HCT116 (cell line): ENCODE measurements around the gene MACROH2A1. TPM values are rescaled to one million over a fixed set of nuclear protein-coding genes. Genes with fewer than 3 reads are reported as not detected.

ENCODE experiments used
- ATAC-seq: fragments of 200-7000 bp; cut with Tn5 transposase; 2 replicates; pipeline ENCODE4 v1.9.1; 2020; ENCODE audit warnings: mild to moderate bottlenecking, moderate library complexity
- BruUV-seq: library from RNA; stranded (reverse); fragments of 400-500 nt; replicated peaks from 2 replicates; lab custom pipeline; 2021; lab: Mats Ljungman, UMichigan
- CTCF ChIA-PET: fragments of 300-600 bp; sonication (Branson Sonifier 250); formaldehyde crosslinking; loops from one replicate; lab custom pipeline; 2021; ENCODE audit warnings: antibody characterized with exemption; lab: Charles Lee
- POLR2A ChIA-PET: fragments of 300-600, 350-600 bp; sonication (Branson Sonifier 250); formaldehyde crosslinking; loops from one replicate; lab custom pipeline; 2021; ENCODE audit warnings: antibody characterized with exemption; lab: Charles Lee
- RAD21 ChIA-PET, 2 experiments: fragments of 300-600 bp; sonication (Branson Sonifier 250); formaldehyde crosslinking; loops; one replicate each; lab custom pipeline; 2023; ENCODE audit warnings: low total read pairs in 2 of 2; ENCODE audit not compliant: uncharacterized antibody in 2 of 2, unreplicated experiment in 2 of 2, low non-redundant PET in 1 of 2; lab: Charles Lee
- DNase-seq: peaks from one replicate; pipeline ENCODE4 v3.0.0-alpha.2; 2010; ENCODE audit warnings: low read depth, low spot score
- H2AFZ ChIP-seq: fragments of 200-600 bp; shearing (Covaris generic), sonication (generic); 2 replicates; pipeline ENCODE4 v1.6.1; 2017; ENCODE audit warnings: low read depth, mixed run types, mixed read lengths, antibody characterized with exemption, low read length; ENCODE audit not compliant: poor library complexity, severe bottlenecking
- H3K27ac ChIP-seq: 2 replicates; pipeline ENCODE4 v1.5.1; 2012; ENCODE audit warnings: low read depth, low read length
- H3K27me3 ChIP-seq: fragments of 200-600 bp; sonication (generic); 2 replicates; pipeline ENCODE4 v1.6.1; 2016; ENCODE audit warnings: mixed run types, low read length, mixed read lengths; ENCODE audit not compliant: insufficient read depth
- H3K36me3 ChIP-seq, 2 experiments: fragments of 200-500 bp in 1 of 2; fragments of 200-600 bp in 1 of 2; sonication (Bioruptor generic) in 1 of 2; sonication (generic) in 1 of 2; 2 replicates each; pipeline versions ENCODE4 v1.5.1 to v1.6.1; 2014 to 2016; ENCODE audit warnings: low read length in 2 of 2, inconsistent platforms in 1 of 2, mixed read lengths in 1 of 2, mixed run types in 1 of 2; ENCODE audit not compliant: insufficient read depth in 2 of 2, control insufficient read depth in 1 of 2
- H3K4me1 ChIP-seq, 2 experiments: fragments of 200-600 bp in 1 of 2; sonication (generic) in 1 of 2; 2 replicates each; pipeline versions ENCODE4 v1.5.1 to v1.6.1; 2012 to 2017; ENCODE audit warnings: low read length in 2 of 2, inconsistent platforms in 1 of 2, mild to moderate bottlenecking in 1 of 2, mixed read lengths in 1 of 2, mixed run types in 1 of 2, moderate library complexity in 1 of 2; ENCODE audit not compliant: insufficient read depth in 2 of 2, control insufficient read depth in 1 of 2
- H3K4me2 ChIP-seq: fragments of 200-600 bp; sonication (generic); 2 replicates; pipeline ENCODE4 v1.6.1; 2017; ENCODE audit warnings: mixed run types, low read length, mixed read lengths
- H3K4me3 ChIP-seq, 2 experiments: fragments of 200-600 bp in 1 of 2; sonication (generic) in 1 of 2; replicated peaks in 1 of 2; 2 replicates each; pipeline ENCODE4 v1.5.1; 2011 to 2016; ENCODE audit warnings: low read length in 2 of 2, control low read depth in 1 of 2, low read depth in 1 of 2, mild to moderate bottlenecking in 1 of 2, mixed read lengths in 1 of 2, mixed run types in 1 of 2
- H3K79me2 ChIP-seq: fragments of 200-600 bp; sonication (generic); 2 replicates; pipeline ENCODE4 v1.6.1; 2017; ENCODE audit warnings: mild to moderate bottlenecking, mixed run types, low read length, moderate library complexity, mixed read lengths; ENCODE audit not compliant: insufficient read depth
- H3K9ac ChIP-seq: fragments of 200-600 bp; sonication (generic); 2 replicates; pipeline ENCODE4 v1.6.1; 2016; ENCODE audit warnings: low read length, mixed read lengths
- H3K9me2 ChIP-seq: fragments of 200-600 bp; sonication (generic), shearing (Covaris generic); 2 replicates; pipeline ENCODE4 v1.6.1; 2017; ENCODE audit warnings: mixed run types, mild to moderate bottlenecking, moderate library complexity; ENCODE audit not compliant: insufficient read depth
- H3K9me3 ChIP-seq, 2 experiments: fragments of 200-500 bp in 1 of 2; fragments of 200-600 bp in 1 of 2; sonication (Bioruptor generic) in 1 of 2; sonication (generic) in 1 of 2; 2 replicates each; pipeline ENCODE4 v1.6.1; 2014 to 2017; ENCODE audit warnings: low read length in 2 of 2, mixed read lengths in 2 of 2, inconsistent platforms in 1 of 2, low read depth in 1 of 2, mild to moderate bottlenecking in 1 of 2, mixed run types in 1 of 2, moderate library complexity in 1 of 2; ENCODE audit not compliant: control insufficient read depth in 1 of 2, insufficient read depth in 1 of 2
- H4K20me1 ChIP-seq: fragments of 200-600 bp; sonication (generic), shearing (Covaris generic); 2 replicates; pipeline ENCODE4 v1.6.1; 2017; ENCODE audit warnings: mixed run types, mild to moderate bottlenecking, moderate library complexity; ENCODE audit not compliant: insufficient read depth
- CEBPB ChIP-seq: IDR thresholded peaks from 2 replicates; pipeline ENCODE4 v1.6.1; 2012; ENCODE audit warnings: low read depth
- CTCF ChIP-seq, 3 experiments: fragments of 200-600 bp in 1 of 3; sonication (generic) in 1 of 3; IDR thresholded peaks in 2 of 3; conservative IDR thresholded peaks in 1 of 3; 2 replicates each; pipeline ENCODE4 v1.5.1; 2012 to 2017; ENCODE audit warnings: low read depth in 2 of 3, low read length in 2 of 3, antibody characterized with exemption in 1 of 3, borderline replicate concordance in 1 of 3, control low read depth in 1 of 3, mild to moderate bottlenecking in 1 of 3, mixed read lengths in 1 of 3, mixed run types in 1 of 3, moderate library complexity in 1 of 3; ENCODE audit not compliant: insufficient read depth in 1 of 3
- EGR1 ChIP-seq: IDR thresholded peaks from 2 replicates; pipeline ENCODE4 v1.6.1; 2012; ENCODE audit warnings: low read depth
- ELF1 ChIP-seq: IDR thresholded peaks from 2 replicates; pipeline ENCODE4 v1.6.1; 2012; ENCODE audit warnings: low read depth, borderline replicate concordance
- EZH2 ChIP-seq: fragments of 200-600 bp; sonication (generic); IDR thresholded peaks from 2 replicates; pipeline ENCODE4 v1.6.1; 2017; ENCODE audit warnings: antibody characterized with exemption, mixed run types
- FOSL1 ChIP-seq: IDR thresholded peaks from 2 replicates; pipeline ENCODE4 v1.6.1; 2012; ENCODE audit warnings: low read depth
- JUND ChIP-seq: IDR thresholded peaks from 2 replicates; pipeline ENCODE4 v1.6.1; 2012
- POLR2AphosphoS5 ChIP-seq: IDR thresholded peaks from 2 replicates; pipeline ENCODE4 v1.6.1; 2011; ENCODE audit warnings: mild to moderate bottlenecking, low read depth, low read length, moderate library complexity
- REST ChIP-seq: IDR thresholded peaks from 2 replicates; pipeline ENCODE4 v1.6.1; 2012; ENCODE audit warnings: low read depth
- SRF ChIP-seq: IDR thresholded peaks from 2 replicates; pipeline ENCODE4 v1.6.1; 2012; ENCODE audit warnings: low read depth
- YY1 ChIP-seq: IDR thresholded peaks from 2 replicates; pipeline ENCODE4 v1.6.1; 2011; ENCODE audit warnings: low read length, low read depth, moderate library complexity, mild to moderate bottlenecking; ENCODE audit not compliant: insufficient replicate concordance; ENCODE audit errors: extremely low read depth
- intact Hi-C: fragments of 100-400 bp; cut with micrococcal nuclease; formaldehyde crosslinking; loops from 2 replicates; pipeline ENCODE4 v1.10.0; 2022
- total RNA-seq: library from RNA; stranded (reverse); gene quantifications from one replicate; pipeline ENCODE4 v1.2.1, GENCODE V29; 2021; ENCODE audit not compliant: unreplicated experiment

The MACROH2A1 gene
- total RNA-seq, 1 experiment from 2014 or later = 218 TPM

- no peaks in the 10 kb centered on the region for H3K27me3 ChIP-seq
- peak overlapping the region in 1 of 2 experiments; percentile 42; a peak in 1 of 4 replicates for H3K4me3 ChIP-seq
- H3K79me2 ChIP-seq = no peaks in the 10 kb centered on the region
- TF ChIP-seq REST (no peak), ELF1 (no peak), FOSL1 (no peak), POLR2AphosphoS5 (no peak), YY1 (no peak), CTCF (IDR thresholded peaks at IDR 0.05 in 2 of 3, conservative IDR thresholded peaks at IDR 0.05 in 1 of 3; ENCODE audit: borderline replicate concordance in 1 of 3, insufficient read depth in 1 of 3, low read depth in 2 of 3, low read length in 2 of 3) (no peak), EZH2 (no peak), CEBPB (no peak), EGR1 (no peak), SRF (no peak), JUND (no peak)
- ChIA-PET RAD21 (no interaction called here), CTCF (interaction anchor here (1.2 kb wide), 1 partner anchor 12 kb away, joined by 6 read pairs; no protein-coding TSS in a partner anchor), POLR2A (no interaction called here)
- no peak overlapping the region; the same call in 1 of the 2 replicates for H3K27ac ChIP-seq
- H4K20me1 ChIP-seq = no peaks in the 10 kb centered on the region
- H3K9me2 ChIP-seq = no peaks in the 10 kb centered on the region
- H3K36me3 ChIP-seq = no peaks in the 10 kb centered on the region
- H3K9ac ChIP-seq = no peak overlapping the region
- no TSS peak for BruUV-seq
- DNase-seq (no peak), ATAC-seq (no peak)
- H2AFZ ChIP-seq = peak overlapping the region; percentile 100
- H3K4me1 ChIP-seq = peaks cover 9 to 23% of the 10 kb centered on the region in 2 experiments; a peak in 3 of 4 replicates
- intact Hi-C loops = no loop called here
- H3K9me3 ChIP-seq = no peaks in the 10 kb centered on the region
- peak overlapping the region; percentile 74 for H3K4me2 ChIP-seq
Measured at GRCh38 chr5:135423846-135424168, 24.8 kb upstream of the MACROH2A1 start.
